H7 (cell line): ENCODE results near the gene FER. TPM values are rescaled to one million over a fixed set of nuclear protein-coding genes. Genes with fewer than 3 reads are reported as not detected.

Experiments used
- DNase-seq: peaks from one replicate; pipeline ENCODE4 v3.0.0; 2012
- H3K27me3 ChIP-seq: 2 replicates; pipeline ENCODE4 v1.6.0; 2011; ENCODE audit warnings: mild to moderate bottlenecking, low read length; ENCODE audit not compliant: control insufficient read depth, insufficient read depth
- H3K36me3 ChIP-seq: replicated peaks from 2 replicates; pipeline ENCODE4 v1.5.1; 2011; ENCODE audit warnings: low read length; ENCODE audit not compliant: control insufficient read depth, insufficient read depth
- H3K4me3 ChIP-seq: 2 replicates; pipeline ENCODE4 v1.5.1; 2011; ENCODE audit warnings: low read depth, mild to moderate bottlenecking, control low read depth, low read length, moderate library complexity; ENCODE audit not compliant: insufficient read depth
- total RNA-seq: library from RNA; depleted of rRNA; stranded (reverse); fragments of >200 nt; shearing (Covaris generic); gene quantifications from 2 replicates; pipeline ENCODE4 v1.2.3, GENCODE V29; 2014

Gene FER
- total RNA-seq, 1 experiment from 2014 or later, result 6.7 TPM

DNA sequence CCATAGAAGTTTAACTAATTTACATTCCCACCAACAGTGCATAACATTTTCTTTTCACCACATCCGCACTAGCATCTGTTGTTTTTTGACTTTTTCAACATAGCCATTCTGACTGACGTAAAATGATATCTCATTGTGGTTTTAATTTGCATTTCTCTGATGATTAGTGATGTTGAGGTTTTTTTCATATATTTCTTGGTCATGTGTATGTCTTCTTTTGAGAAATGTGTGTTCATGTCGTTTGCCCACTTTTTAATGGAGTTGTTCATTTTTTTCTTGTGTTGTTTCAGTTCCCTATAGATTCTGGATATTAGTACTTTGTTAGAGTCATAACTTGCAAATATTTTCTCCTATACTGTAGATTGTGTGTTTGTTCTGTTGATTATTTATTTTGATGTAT is 163.4 kb downstream of the FER start:
- no peak overlapping the region for H3K4me3 ChIP-seq
- H3K36me3 ChIP-seq, result no peaks in the 10 kb centered on the region
- no peaks in the 10 kb centered on the region for H3K27me3 ChIP-seq
- no peak for DNase-seq

DNA sequence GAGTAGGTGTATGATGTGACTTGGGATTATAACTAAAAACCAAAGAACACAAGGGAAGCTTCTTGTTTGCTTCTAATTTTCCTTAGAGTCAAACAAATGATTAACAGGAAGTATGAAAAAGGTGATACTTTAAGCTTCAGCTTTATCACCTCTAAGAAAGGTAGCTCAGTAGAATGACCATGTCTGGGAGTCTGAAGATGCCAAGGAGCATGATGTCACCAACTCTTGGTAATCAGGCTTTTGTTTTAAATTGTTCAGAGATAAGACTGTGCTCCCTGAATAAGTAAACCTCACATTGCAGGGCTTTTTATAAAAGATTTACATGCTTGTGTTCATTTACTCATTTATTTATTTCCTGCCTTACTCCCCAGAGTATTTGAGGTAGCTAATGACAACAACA is 169.9 kb downstream of the FER start:
- no peak overlapping the region for H3K4me3 ChIP-seq
- no peak for DNase-seq
- H3K27me3 ChIP-seq, result no peaks in the 10 kb centered on the region
- H3K36me3 ChIP-seq, result no peaks in the 10 kb centered on the region

DNA sequence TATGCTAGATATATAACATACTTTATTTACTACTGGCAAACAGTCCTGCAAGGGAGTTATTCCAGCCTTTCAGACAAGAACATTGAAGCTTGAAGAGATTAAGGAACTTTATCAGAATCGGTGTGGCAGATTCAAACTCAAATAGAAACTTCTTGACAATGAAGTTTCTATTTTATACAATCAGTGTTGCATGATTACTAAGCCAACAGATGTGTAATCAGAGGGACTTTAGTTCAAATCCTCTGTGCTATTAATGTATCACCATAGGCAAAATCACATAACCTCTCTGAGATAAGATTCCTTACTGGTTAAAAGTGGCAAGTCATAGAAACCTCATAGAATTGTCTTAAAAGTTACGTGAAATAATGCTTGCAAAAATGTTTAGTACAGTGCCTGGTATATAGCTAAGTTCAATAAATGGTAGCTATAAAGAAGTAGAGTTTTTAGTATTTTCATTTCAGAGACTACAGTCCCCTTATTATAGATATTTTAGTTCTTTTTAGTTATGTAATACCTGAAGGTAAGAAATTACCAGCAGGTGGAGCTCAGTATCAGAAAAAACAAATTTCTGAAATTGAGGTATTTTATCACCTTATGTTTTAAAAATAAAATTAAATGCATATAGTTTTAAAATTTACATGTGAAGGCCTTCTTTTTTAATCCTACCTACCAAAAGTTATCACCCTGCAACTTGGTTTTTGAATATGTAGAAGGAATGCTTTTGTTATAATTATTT is 172.1 kb downstream of the FER start:
- Histone ChIP-seq H3K36me3 (no peaks in the 10 kb centered on the region), H3K27me3 (no peaks in the 10 kb centered on the region), H3K4me3 (no peak overlapping the region)
- DNase-seq, result no peak

DNA sequence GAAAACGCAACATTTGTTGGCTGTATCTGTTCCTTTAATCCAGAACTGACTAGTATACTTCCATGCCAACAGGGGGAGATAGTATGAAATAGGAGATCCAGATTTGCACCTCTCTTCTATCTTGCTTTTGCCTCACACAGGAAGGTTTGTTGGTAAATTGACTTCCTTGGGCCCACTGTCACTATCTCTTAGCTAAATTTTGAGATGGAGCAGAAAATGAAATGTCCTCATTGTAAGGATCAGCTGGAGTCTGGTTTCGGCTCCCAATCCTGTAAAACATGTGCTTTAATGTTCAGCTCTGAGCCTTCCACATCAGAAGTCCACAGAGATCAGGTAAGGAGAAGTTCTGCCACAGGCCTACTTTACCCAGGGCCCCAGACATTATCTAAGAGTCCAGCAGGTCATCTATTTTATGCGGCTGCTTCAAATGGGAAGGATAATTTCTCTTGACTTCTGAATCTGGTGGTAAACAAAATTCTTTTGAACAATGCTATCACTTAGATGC is 176.8 kb downstream of the FER start:
- no peaks in the 10 kb centered on the region for H3K36me3 ChIP-seq
- DNase-seq, result peak; percentile 9
- no peaks in the 10 kb centered on the region for H3K27me3 ChIP-seq
- H3K4me3 ChIP-seq, result no peak overlapping the region

DNA sequence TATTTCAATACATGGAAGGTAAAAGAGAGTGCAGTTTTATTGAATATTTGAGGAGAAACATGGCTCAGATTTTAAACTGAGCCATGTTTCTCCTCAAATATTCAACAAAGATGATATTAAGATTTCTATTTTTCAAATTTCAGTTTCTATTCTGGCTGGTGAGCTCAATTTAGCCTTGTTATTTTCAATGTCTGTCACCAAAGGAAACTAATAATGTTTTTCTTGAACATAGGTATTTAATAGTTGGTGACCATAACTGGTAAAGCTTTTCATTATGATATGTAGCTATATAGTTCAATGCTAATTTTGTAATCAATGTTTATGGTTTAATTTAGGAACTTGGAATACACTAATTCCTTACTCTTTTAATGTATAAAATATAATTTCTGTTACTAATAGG is 177.4 kb downstream of the FER start:
- H3K27me3 ChIP-seq, result no peaks in the 10 kb centered on the region
- DNase-seq, result no peak
- H3K36me3 ChIP-seq, result no peaks in the 10 kb centered on the region
- H3K4me3 ChIP-seq, result no peak overlapping the region

DNA sequence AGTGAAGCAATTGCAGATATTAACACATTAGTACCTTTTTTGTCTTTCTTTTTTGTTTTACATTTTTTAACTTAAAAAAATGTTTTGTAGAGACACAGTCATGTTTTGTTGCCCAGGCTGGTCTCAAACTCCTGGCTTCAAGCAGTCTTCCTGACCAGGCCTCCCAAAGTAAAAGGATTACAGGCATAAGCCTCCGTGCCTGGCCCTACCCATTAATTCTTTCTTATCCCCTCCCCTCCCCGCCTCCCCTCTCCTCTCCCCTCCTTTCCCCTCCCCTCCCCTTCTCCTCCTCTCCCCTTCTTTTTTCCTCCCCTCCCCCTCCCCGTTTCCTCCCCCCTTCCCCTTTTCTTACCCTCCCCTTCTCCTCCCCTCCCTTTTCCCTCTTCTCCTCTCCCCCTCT is 182.4 kb downstream of the FER start:
- Histone ChIP-seq H3K36me3 (no peaks in the 10 kb centered on the region), H3K27me3 (no peaks in the 10 kb centered on the region), H3K4me3 (no peak overlapping the region)
- DNase-seq, result no peak

DNA sequence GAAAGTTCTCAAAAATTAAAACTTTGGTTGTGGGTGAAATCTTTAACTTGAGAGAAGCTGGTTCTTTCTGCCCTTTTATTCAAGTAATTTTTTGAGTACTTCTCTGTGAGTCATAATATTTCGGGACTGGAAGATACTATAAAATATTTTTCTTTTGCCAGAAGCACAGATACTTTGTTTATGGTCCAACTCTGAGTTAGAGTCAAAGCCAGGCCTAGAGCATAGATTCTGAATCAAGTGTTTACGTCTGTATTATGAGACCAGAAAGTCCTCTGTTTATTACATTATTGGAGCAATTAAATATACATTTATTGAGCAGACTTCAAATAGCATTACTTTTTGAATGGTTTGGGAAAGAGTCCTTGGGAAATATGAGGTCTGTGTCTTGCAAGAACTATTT is 187.9 kb downstream of the FER start:
- Histone ChIP-seq H3K27me3 (no peaks in the 10 kb centered on the region), H3K4me3 (no peak overlapping the region), H3K36me3 (no peaks in the 10 kb centered on the region)
- no peak for DNase-seq

DNA sequence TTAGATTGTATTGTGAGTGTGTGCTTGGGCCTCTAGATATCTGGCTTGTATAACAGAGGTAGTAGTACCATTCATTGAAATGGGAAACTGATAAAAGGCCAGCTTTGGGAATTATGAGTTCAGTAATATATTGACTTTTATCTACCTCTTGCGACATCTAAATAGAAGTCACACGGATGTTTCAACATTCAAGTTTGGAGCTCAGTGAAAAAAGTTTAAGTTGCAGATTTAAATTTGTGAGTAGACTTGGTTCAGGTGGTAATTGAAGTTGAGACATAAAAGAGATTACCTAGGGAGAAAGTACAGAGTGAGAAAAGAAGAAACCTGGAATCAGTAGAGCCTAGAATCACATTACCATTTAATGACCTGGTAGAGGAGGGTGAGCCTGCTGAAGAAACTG is 189.5 kb downstream of the FER start:
- Histone ChIP-seq H3K4me3 (no peak overlapping the region), H3K27me3 (no peaks in the 10 kb centered on the region), H3K36me3 (no peaks in the 10 kb centered on the region)
- no peak for DNase-seq

DNA sequence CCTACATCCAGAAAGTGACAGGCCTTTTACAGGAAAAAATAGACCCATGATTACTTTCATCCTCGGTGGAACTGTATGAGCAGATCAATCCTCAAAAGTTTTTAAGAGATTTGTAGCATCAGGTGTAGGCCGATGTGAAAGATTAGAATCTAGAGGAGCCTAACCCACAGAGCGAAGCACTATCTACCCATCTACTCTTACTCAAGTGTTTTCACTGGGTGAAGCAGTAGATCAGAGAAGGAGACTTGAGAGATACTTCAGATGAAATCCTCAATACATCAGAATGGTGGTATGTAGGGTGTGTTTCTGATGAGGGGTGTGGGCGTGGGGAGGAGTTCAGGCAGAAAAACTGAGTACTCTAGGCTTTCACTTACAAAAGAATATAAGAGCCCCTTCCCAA is 192.8 kb downstream of the FER start:
- Histone ChIP-seq H3K4me3 (no peak overlapping the region), H3K27me3 (no peaks in the 10 kb centered on the region), H3K36me3 (no peaks in the 10 kb centered on the region)
- no peak for DNase-seq

DNA sequence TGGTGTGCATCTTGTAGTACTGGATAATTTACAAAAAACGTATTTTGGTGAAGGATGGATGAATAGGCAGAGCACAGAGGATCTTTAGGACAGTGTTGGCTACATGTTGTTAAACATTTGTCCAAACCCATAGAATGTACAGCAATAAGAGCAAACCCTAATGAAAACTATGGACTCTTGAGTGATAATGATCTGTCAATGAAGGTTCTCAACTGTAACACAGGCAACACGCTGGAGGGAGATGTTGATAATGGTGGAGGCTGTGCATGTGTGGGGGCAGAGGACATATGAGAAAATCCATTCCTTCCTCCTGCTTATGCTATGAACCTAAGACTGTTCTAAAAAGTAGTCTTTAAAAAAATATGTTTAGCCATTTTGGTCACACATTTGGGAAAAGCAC is 194.0 kb downstream of the FER start:
- no peak for DNase-seq
- H3K4me3 ChIP-seq, result no peak overlapping the region
- H3K36me3 ChIP-seq, result no peaks in the 10 kb centered on the region
- no peaks in the 10 kb centered on the region for H3K27me3 ChIP-seq

DNA sequence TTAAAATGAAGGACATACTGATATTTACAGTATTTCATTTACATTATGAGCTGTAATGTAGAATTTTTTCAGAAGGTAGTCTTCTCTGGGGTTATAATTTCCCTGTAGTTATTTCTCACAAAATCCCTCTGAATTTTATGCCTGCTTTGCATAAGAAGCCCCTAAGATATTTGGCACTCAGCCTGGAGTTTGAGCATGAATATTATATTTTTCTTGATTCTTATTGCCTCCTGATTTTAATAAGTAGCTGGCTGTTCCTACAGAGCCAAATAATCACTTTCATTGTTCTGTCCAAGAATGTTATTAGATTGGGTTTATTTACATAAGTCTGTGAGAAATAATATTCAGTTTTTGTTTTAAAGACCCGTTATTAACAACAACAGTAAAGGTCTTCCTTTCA is 195.0 kb downstream of the FER start:
- Histone ChIP-seq H3K4me3 (no peak overlapping the region), H3K36me3 (no peaks in the 10 kb centered on the region), H3K27me3 (no peaks in the 10 kb centered on the region)
- no peak for DNase-seq

DNA sequence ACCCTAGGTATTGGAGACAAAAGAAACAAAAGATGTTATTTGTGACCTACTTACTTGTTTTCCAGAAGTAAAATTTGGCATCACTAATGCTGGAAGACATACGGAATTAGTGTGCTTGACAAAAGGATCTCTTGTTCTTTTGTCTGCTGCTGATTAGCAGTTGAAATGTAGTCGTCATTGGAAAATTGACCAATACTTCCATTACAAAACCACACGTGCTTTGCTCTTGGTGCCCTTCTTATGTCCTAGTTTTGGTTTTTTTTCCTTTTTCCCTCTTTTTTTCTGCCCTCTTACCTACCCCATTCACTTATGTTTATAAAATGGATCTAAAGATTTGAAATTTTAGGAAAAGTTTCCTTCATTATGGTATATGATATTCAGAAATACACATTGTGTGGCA is 197.4 kb downstream of the FER start:
- no peaks in the 10 kb centered on the region for H3K27me3 ChIP-seq
- no peak overlapping the region for H3K4me3 ChIP-seq
- no peak for DNase-seq
- no peaks in the 10 kb centered on the region for H3K36me3 ChIP-seq

DNA sequence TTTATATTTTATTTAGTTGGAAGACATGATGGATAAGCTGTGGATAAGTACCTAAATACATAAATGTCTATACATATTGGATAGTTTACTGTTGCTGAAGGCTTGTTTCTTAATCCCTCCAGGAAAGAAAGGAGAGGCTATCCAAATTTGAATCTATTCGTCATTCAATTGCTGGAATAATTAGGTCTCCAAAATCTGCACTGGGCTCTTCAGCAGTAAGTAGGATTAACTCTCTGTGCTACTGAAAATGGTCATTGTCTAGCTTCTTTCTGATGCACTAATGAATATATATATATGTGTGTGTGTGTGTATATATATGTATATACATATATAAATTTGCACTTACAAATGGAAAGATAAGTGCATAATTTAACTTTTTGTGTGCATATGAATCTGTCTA is 198.3 kb downstream of the FER start:
- no peak overlapping the region for H3K4me3 ChIP-seq
- no peaks in the 10 kb centered on the region for H3K27me3 ChIP-seq
- no peak for DNase-seq
- no peaks in the 10 kb centered on the region for H3K36me3 ChIP-seq

DNA sequence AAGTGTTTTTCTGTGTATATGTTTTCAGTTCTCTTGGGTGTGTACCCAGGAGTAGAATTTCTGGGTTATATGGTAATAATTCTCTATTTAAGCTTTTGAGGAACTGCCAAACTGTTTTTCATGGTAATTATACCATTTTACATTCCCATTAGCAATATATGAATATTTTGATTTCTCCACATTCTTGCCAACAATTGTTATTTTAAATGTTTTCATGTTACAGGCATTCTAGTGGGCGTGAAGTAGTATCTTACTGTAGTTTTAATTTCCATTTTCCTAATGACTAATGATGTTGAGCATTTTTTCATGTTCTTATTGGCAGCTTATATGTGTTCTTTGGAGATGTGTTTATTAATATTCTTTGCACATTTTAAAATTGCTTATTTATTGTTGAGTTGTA is 199.5 kb downstream of the FER start:
- no peak for DNase-seq
- Histone ChIP-seq H3K27me3 (no peaks in the 10 kb centered on the region), H3K4me3 (no peak overlapping the region), H3K36me3 (no peaks in the 10 kb centered on the region)

DNA sequence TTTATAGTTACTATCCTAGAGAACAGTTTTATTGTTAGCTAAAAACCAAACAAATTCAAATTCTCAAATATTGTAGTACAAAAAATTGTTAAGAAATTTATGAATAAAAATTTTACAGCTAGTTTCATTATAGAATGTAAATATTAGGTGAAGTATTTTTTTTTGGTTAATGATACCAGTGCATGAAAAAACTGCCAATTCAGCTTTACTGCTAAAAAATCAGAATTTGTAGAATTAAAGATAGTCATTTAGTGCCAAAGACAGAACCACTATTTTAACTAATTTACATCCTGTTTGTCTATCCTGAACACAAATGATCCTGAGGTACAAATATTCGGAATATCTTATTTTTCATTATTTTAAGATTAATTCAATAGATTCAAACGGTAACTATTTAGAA is 202.6 kb downstream of the FER start:
- DNase-seq, result no peak
- Histone ChIP-seq H3K4me3 (no peak overlapping the region), H3K36me3 (no peaks in the 10 kb centered on the region), H3K27me3 (no peaks in the 10 kb centered on the region)

DNA sequence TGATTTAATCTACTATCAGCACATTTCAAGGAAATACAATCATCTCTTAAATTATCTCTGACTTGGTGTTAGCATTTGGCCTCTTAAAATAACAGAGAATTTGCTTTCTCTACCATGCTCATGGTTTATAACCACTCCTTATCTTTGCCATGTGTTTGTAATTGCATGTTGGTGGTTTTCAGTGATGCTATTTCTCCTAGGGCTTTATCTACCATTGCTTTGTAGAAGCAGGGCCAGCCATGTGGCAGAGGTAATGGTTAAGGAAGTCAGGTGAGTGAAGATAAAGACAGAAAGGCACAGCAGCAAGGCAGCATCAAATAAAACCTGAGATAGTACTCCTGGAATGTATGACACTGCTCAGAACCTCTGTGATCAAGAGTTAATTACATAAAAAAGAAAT is 206.2 kb downstream of the FER start:
- no peaks in the 10 kb centered on the region for H3K36me3 ChIP-seq
- no peaks in the 10 kb centered on the region for H3K27me3 ChIP-seq
- no peak overlapping the region for H3K4me3 ChIP-seq
- no peak for DNase-seq
